Prostate gland (tissue), 2 donors: ENCODE measurements around the gene RAI1. TPM values are rescaled to one million over a fixed set of nuclear protein-coding genes. Genes with fewer than 3 reads are reported as not detected.
A peak's percentile ranks its signal among the peaks of the same experiment; 100 is the strongest.

ENCODE experiments used
- DNase-seq: peaks from one replicate; pipeline ENCODE4 v3.0.0-alpha.2; 2019; ENCODE audit warnings: low spot score
- H3K27ac ChIP-seq, 2 donors: fragments of 200-600 bp; sonication (generic); 2 replicates each; pipeline ENCODE4 v1.5.1; 2017 to 2019
- H3K27me3 ChIP-seq: fragments of 200-600 bp; sonication (generic); replicated peaks from 2 replicates; pipeline ENCODE4 v1.5.1; 2019; ENCODE audit not compliant: insufficient read depth
- H3K36me3 ChIP-seq, 2 donors: fragments of 200-600 bp; sonication (generic); 1 replicate in 1 of 2; 2 replicates in 1 of 2; pipeline versions ENCODE4 v1.5.1 to v1.8.1; 2017 to 2019
- H3K4me1 ChIP-seq: fragments of 200-600 bp; sonication (generic); replicated peaks from 2 replicates; pipeline ENCODE4 v1.5.1; 2019
- H3K4me3 ChIP-seq, 2 donors: fragments of 200-600 bp; sonication (generic); 2 replicates each; pipeline ENCODE4 v1.5.1; 2017 to 2019
- H3K9me3 ChIP-seq: fragments of 200-600 bp; sonication (generic); 2 replicates; pipeline ENCODE4 v1.5.1; 2017
- CTCF ChIP-seq, 4 experiments: fragments of 200-600 bp in 2 of 4; fragments of 450-650 bp in 2 of 4; sonication (generic) in 2 of 4; IDR thresholded peaks; 1 replicate in 3 of 4; 2 replicates in 1 of 4; pipeline ENCODE4 v1.5.1; 2016 to 2019; ENCODE audit warnings: antibody characterized with exemption in 4 of 4, mild to moderate bottlenecking in 2 of 4, moderate library complexity in 2 of 4
- POLR2A ChIP-seq: fragments of 450-650 bp; IDR thresholded peaks from one replicate; pipeline ENCODE4 v1.6.1; 2016; ENCODE audit warnings: antibody characterized with exemption, mild to moderate bottlenecking
- POLR2AphosphoS5 ChIP-seq: sonication (generic); formaldehyde crosslinking; IDR thresholded peaks from one replicate; pipeline ENCODE4 v1.6.1; 2017; ENCODE audit warnings: antibody characterized with exemption
- WGBS: methylation state at CpG from one replicate; pipeline ENCODE4 v1.1.5; 2018; 5-methylcytosine and 5-hydroxymethylcytosine counted together
- intact Hi-C: fragments of 100-400 bp; cut with DNase I; formaldehyde crosslinking; loops from one replicate; pipeline ENCODE4 v1.14.2; 2022
- total RNA-seq, 2 donors: library from RNA; depleted of rRNA; stranded (reverse); fragments of >200 nt; gene quantifications; one replicate each; pipeline ENCODE4 v1.1.0, GENCODE V29; 2016

RAI1 gene
- total RNA-seq, 2 donors from 2014 or later: 69.2 to 71.0 TPM

GRCh38 chr17:17722906-17723353 is 41.7 kb downstream of the RAI1 start:
- DNase-seq: no peak
- Histone ChIP-seq H3K9me3 (no peaks in the 10 kb centered on the region), H3K36me3 (no peaks in the 10 kb centered on the region), H3K27me3 (no peaks in the 10 kb centered on the region), H3K4me1 (peaks cover 14% of the 10 kb centered on the region), H3K4me3 (peak overlapping the region; percentile 35 to 50), H3K27ac (peak overlapping the region; percentile 67 to 81)
- WGBS: 26% methylated on average over 23 of the region's 23 CpGs
- TF ChIP-seq POLR2A (no peak), POLR2AphosphoS5 (no peak), CTCF (IDR thresholded peaks at IDR 0.05) (no peak)
- intact Hi-C loops: no loop called here

- Histone ChIP-seq H3K4me3 (peak overlapping the region; percentile 35 to 50), H3K4me1 (peaks cover 18% of the 10 kb centered on the region), H3K27ac (peak overlapping the region; percentile 67 to 81), H3K27me3 (no peaks in the 10 kb centered on the region), H3K9me3 (no peaks in the 10 kb centered on the region), H3K36me3 (no peaks in the 10 kb centered on the region)
- peak; percentile 56 for DNase-seq
- under 1% methylated on average over 99 of the region's 103 CpGs for WGBS
- intact Hi-C loops: no loop called here
- TF ChIP-seq CTCF (IDR thresholded peaks at IDR 0.05): no peak
- peak; percentile 42 for TF ChIP-seq POLR2AphosphoS5
- peak; percentile 58 for TF ChIP-seq POLR2A
These were observed 42.4 kb downstream of the RAI1 start for GRCh38 chr17:17723354-17724261.

GRCh38 chr17:17724307-17725010 is 43.2 kb downstream of the RAI1 start:
- under 1% methylated on average over 50 of the region's 53 CpGs for WGBS
- TF ChIP-seq POLR2AphosphoS5 (no peak), POLR2A (peak; percentile 43)
- intact Hi-C loops: no loop called here
- Histone ChIP-seq H3K27me3 (no peaks in the 10 kb centered on the region), H3K27ac (peak overlapping the region; percentile 67 to 81), H3K4me1 (peaks cover 18% of the 10 kb centered on the region), H3K9me3 (no peaks in the 10 kb centered on the region), H3K36me3 (no peaks in the 10 kb centered on the region), H3K4me3 (peak overlapping the region; percentile 35 to 50)
- DNase-seq: no peak

GRCh38 chr17:17725011-17725751 is 43.9 kb downstream of the RAI1 start:
- TF ChIP-seq CTCF (IDR thresholded peaks at IDR 0.05): no peak
- no peak for TF ChIP-seq POLR2AphosphoS5
- TF ChIP-seq POLR2A: peak; percentile 42
- Histone ChIP-seq H3K9me3 (no peaks in the 10 kb centered on the region), H3K27me3 (no peaks in the 10 kb centered on the region), H3K27ac (peak overlapping the region; percentile 67 to 81), H3K4me1 (peaks cover 18% of the 10 kb centered on the region), H3K4me3 (peak overlapping the region; percentile 35 to 50), H3K36me3 (no peaks in the 10 kb centered on the region)
- intact Hi-C loops: no loop called here
- DNase-seq: no peak
- WGBS: 25% methylated on average over 36 of the region's 36 CpGs
